IMR-90 (cell line): Measurements from ENCODE around the gene LIN7C. TPM values are rescaled to one million over a fixed set of nuclear protein-coding genes. Genes with fewer than 3 reads are reported as not detected.

ENCODE experiments used
- ATAC-seq: fragments of 200-7000 bp; cut with Tn5 transposase; 2 replicates; pipeline ENCODE4 v1.9.1; 2020; ENCODE audit warnings: low read depth, mild to moderate bottlenecking, moderate library complexity
- BruUV-seq: library from RNA; stranded (reverse); fragments of 400-500 nt; replicated peaks from 2 replicates; lab custom pipeline; 2021; lab: Mats Ljungman, UMichigan
- CTCF ChIA-PET: fragments of 300-600 bp; formaldehyde crosslinking; extraction: SDS; loops from one replicate; lab custom pipeline; 2021; ENCODE audit warnings: antibody characterized with exemption; lab: Yijun Ruan, JAX
- POLR2A ChIA-PET: fragments of 300-600 bp; sonication (Branson Sonifier 250); formaldehyde crosslinking; loops from one replicate; lab custom pipeline; 2022; ENCODE audit warnings: antibody characterized with exemption; ENCODE audit not compliant: unreplicated experiment; lab: Charles Lee
- DNase-seq: peaks from one replicate; pipeline ENCODE4 v3.0.0; 2013
- H2AFZ ChIP-seq: replicated peaks from 2 replicates; pipeline ENCODE3; 2013; ENCODE audit warnings: low read length, mild to moderate bottlenecking; ENCODE audit not compliant: poor library complexity
- H2AK5ac ChIP-seq: 2 replicates; pipeline ENCODE4 v1.6.1; 2013; ENCODE audit warnings: low read depth, low read length, inconsistent platforms
- H2AK9ac ChIP-seq: replicated peaks from 2 replicates; pipeline ENCODE3; 2013; ENCODE audit warnings: mild to moderate bottlenecking, low read depth, low read length, moderate library complexity; ENCODE audit not compliant: poor library complexity
- H2BK120ac ChIP-seq: 2 replicates; pipeline ENCODE4 v1.6.1; 2013; ENCODE audit warnings: low read depth, low read length, inconsistent platforms
- H2BK15ac ChIP-seq: 3 replicates; pipeline ENCODE4 v1.6.1; 2013; ENCODE audit warnings: low read depth, low read length, inconsistent platforms
- H2BK20ac ChIP-seq: 2 replicates; pipeline ENCODE4 v1.6.1; 2013; ENCODE audit warnings: low read depth, mild to moderate bottlenecking, inconsistent platforms, low read length, moderate library complexity
- H2BK5ac ChIP-seq: 2 replicates; pipeline ENCODE4 v1.6.1; 2013; ENCODE audit warnings: mild to moderate bottlenecking, low read depth, low read length, inconsistent platforms; ENCODE audit not compliant: poor library complexity, severe bottlenecking
- H3K14ac ChIP-seq: replicated peaks from 2 replicates; pipeline ENCODE4 v1.6.1; 2013; ENCODE audit warnings: low read depth, low read length, inconsistent platforms
- H3K18ac ChIP-seq: 2 replicates; pipeline ENCODE4 v1.6.1; 2013; ENCODE audit warnings: low read depth, low read length, control low read depth
- H3K23ac ChIP-seq: 2 replicates; pipeline ENCODE4 v1.6.1; 2013; ENCODE audit warnings: low read depth, low read length, inconsistent platforms
- H3K27ac ChIP-seq: 2 replicates; pipeline ENCODE4 v1.5.1; 2013; ENCODE audit warnings: mild to moderate bottlenecking, control low read depth, low read length; ENCODE audit not compliant: insufficient read depth
- H3K27me3 ChIP-seq: 2 replicates; pipeline ENCODE4 v1.6.1; 2013; ENCODE audit warnings: low read length; ENCODE audit not compliant: control insufficient read depth, insufficient read depth
- H3K36me3 ChIP-seq: 2 replicates; pipeline ENCODE4 v1.6.1; 2013; ENCODE audit warnings: low read length, mixed read lengths; ENCODE audit not compliant: control insufficient read depth, insufficient read depth
- H3K4ac ChIP-seq: 2 replicates; pipeline ENCODE4 v1.6.1; 2013; ENCODE audit warnings: low read depth, low read length, inconsistent platforms
- H3K4me1 ChIP-seq: 2 replicates; pipeline ENCODE4 v1.6.1; 2013; ENCODE audit warnings: low read length, mixed read lengths; ENCODE audit not compliant: control insufficient read depth, insufficient read depth
- H3K4me2 ChIP-seq: 2 replicates; pipeline ENCODE4 v1.6.1; 2013; ENCODE audit warnings: low read depth, mild to moderate bottlenecking, control low read depth, low read length, moderate library complexity
- H3K4me3 ChIP-seq: 2 replicates; pipeline ENCODE4 v1.5.1; 2013; ENCODE audit warnings: low read depth, mild to moderate bottlenecking, control low read depth, low read length, moderate library complexity; ENCODE audit not compliant: insufficient read depth
- H3K56ac ChIP-seq: 2 replicates; pipeline ENCODE4 v1.6.1; 2013; ENCODE audit warnings: low read length, inconsistent platforms; ENCODE audit not compliant: insufficient read depth; ENCODE audit errors: extremely low read depth
- H3K79me1 ChIP-seq, 2 experiments: 2 replicates each; pipeline ENCODE4 v1.6.1; 2013; ENCODE audit warnings: low read length in 2 of 2, inconsistent platforms in 1 of 2, low read depth in 1 of 2
- H3K9ac ChIP-seq: 2 replicates; pipeline ENCODE4 v1.6.1; 2013; ENCODE audit warnings: low read depth, low read length, control low read depth
- H3K9me1 ChIP-seq: 2 replicates; pipeline ENCODE4 v1.6.1; 2013; ENCODE audit warnings: low read length, inconsistent platforms; ENCODE audit not compliant: insufficient read depth
- H3K9me3 ChIP-seq: 2 replicates; pipeline ENCODE4 v1.6.1; 2013; ENCODE audit warnings: low read length; ENCODE audit not compliant: control insufficient read depth, insufficient read depth
- H4K20me1 ChIP-seq: 2 replicates; pipeline ENCODE4 v1.6.1; 2013; ENCODE audit warnings: low read length, inconsistent platforms; ENCODE audit not compliant: insufficient read depth
- H4K5ac ChIP-seq: 2 replicates; pipeline ENCODE4 v1.6.1; 2013; ENCODE audit warnings: mild to moderate bottlenecking, low read depth, low read length, control low read depth
- H4K8ac ChIP-seq, 2 experiments: 2 replicates each; pipeline ENCODE4 v1.6.1; 2013; ENCODE audit warnings: low read depth in 2 of 2, low read length in 2 of 2, control low read depth in 1 of 2, inconsistent platforms in 1 of 2
- H4K91ac ChIP-seq: 2 replicates; pipeline ENCODE4 v1.6.1; 2013; ENCODE audit warnings: low read depth, low read length, inconsistent platforms; ENCODE audit not compliant: insufficient read depth
- BHLHE40 ChIP-seq: fragments of 150-350 bp; IDR thresholded peaks from 2 replicates; pipeline ENCODE4 v1.6.1; 2016; ENCODE audit warnings: mild to moderate bottlenecking, low read depth, low read length
- CEBPB ChIP-seq: IDR thresholded peaks from 2 replicates; pipeline ENCODE4 v1.6.1; 2012; ENCODE audit warnings: low read depth, low read length, improper control_type of control experiment
- CHD1 ChIP-seq: IDR thresholded peaks from 2 replicates; pipeline ENCODE4 v1.6.1; 2012; ENCODE audit warnings: low read depth, low read length, improper control_type of control experiment
- FOS ChIP-seq: fragments of 150-350 bp; IDR thresholded peaks from 2 replicates; pipeline ENCODE4 v1.6.1; 2016; ENCODE audit warnings: low read depth, low read length
- MAZ ChIP-seq: IDR thresholded peaks from 2 replicates; pipeline ENCODE4 v1.6.1; 2012; ENCODE audit warnings: low read depth, mild to moderate bottlenecking, low read length, improper control_type of control experiment, moderate library complexity, borderline replicate concordance
- NFE2L2 ChIP-seq: fragments of 150-350 bp; IDR thresholded peaks from 2 replicates; pipeline ENCODE4 v1.6.1; 2016; ENCODE audit warnings: low read depth, mild to moderate bottlenecking, low read length
- RAD21 ChIP-seq: IDR thresholded peaks from 2 replicates; pipeline ENCODE4 v1.6.1; 2012; ENCODE audit warnings: low read length, improper control_type of control experiment
- RCOR1 ChIP-seq: IDR thresholded peaks from 2 replicates; pipeline ENCODE4 v1.6.1; 2012; ENCODE audit warnings: mild to moderate bottlenecking, low read length, improper control_type of control experiment; ENCODE audit not compliant: insufficient replicate concordance
- SMC3 ChIP-seq: fragments of 150-350 bp; IDR thresholded peaks from 2 replicates; pipeline ENCODE4 v1.6.1; 2016; ENCODE audit warnings: low read depth, mild to moderate bottlenecking, antibody characterized with exemption, low read length, moderate library complexity
- USF2 ChIP-seq: fragments of 150-350 bp; IDR thresholded peaks from 2 replicates; pipeline ENCODE4 v1.6.1; 2017; ENCODE audit warnings: mild to moderate bottlenecking, antibody characterized with exemption, low read length, low read depth
- WGBS, 2 experiments: methylation state at CpG; one replicate each; pipeline versions ENCODE4 v1.1.5 to v1.1.7; 2013; ENCODE audit warnings: missing lambda C conversion rate in 2 of 2; ENCODE audit not compliant: insufficient read length in 1 of 2; ENCODE audit errors: extremely low coverage in 2 of 2; 5-methylcytosine and 5-hydroxymethylcytosine counted together
- dilution Hi-C: fragments of 300-500 bp; cut with HindIII; formaldehyde crosslinking; loops from one replicate; pipeline ENCODE4 v1.14.3; 2018; ENCODE audit warnings: low sequenced_read_pairs; ENCODE audit not compliant: unreplicated experiment
- in situ Hi-C: fragments of 300-500 bp; cut with MboI; formaldehyde crosslinking; loops from 3 replicates; pipeline ENCODE4 v1.14.3; 2019; ENCODE audit warnings: low sequenced_read_pairs, inconsistent platforms, mixed read lengths
- intact Hi-C: fragments of 100-400 bp; cut with micrococcal nuclease; formaldehyde crosslinking; loops from 2 replicates; pipeline ENCODE4 v1.10.0; 2022
- polyA plus RNA-seq, 3 experiments: library from polyadenylated mRNA; depleted of rRNA; stranded (reverse); fragments of >200 nt; gene quantifications; 2 replicates each; pipeline ENCODE4 v1.2.3, GENCODE V29; 2012; ENCODE audit warnings: low replicate concordance in 1 of 3
- total RNA-seq: library from RNA; depleted of rRNA; stranded (reverse); fragments of >200 nt; gene quantifications from 2 replicates; pipeline ENCODE4 v1.2.3, GENCODE V29; 2012
- TF ChIP-seq, protein P1 (sequence below): fragments of 150-350 bp; IDR thresholded peaks from 2 replicates; pipeline ENCODE4 v1.6.1; 2016; ENCODE audit warnings: low read depth, mild to moderate bottlenecking, low read length, moderate library complexity, borderline replicate concordance

Gene LIN7C
- total and polyA plus RNA-seq, 2 of the 4 experiments (the other 2 are of a cell fraction): 12.2 to 25.5 TPM

DNA sequence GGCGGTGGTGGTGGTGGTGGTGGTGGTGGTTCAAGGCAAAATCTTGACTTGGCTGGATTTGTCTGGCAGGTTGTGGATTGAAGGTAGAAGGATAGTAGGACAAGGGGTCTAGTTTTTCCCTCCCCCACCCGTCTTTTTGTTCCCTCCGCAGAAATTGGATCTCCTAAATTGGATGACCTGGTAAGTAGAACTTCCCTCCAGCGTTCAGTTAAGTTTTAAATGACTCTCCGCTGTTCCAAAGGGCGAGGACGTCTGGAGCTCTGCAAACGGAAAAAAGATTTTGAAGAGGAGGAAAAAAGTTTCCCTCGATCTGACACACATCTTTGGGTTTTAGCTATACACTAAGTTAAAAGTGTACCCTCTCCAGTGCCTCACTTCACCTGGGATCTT is 33.6 kb downstream of the LIN7C start:
- Histone ChIP-seq H3K9me1 (no peaks in the 10 kb centered on the region), H3K27me3 (no peaks in the 10 kb centered on the region), H4K20me1 (no peaks in the 10 kb centered on the region), H3K4me2 (peak overlapping the region; percentile 69), H2BK120ac (no peak overlapping the region), H4K8ac (no peak overlapping the region), H3K23ac (no peak overlapping the region), H2BK5ac (no peak overlapping the region), H3K27ac (no peak overlapping the region), H4K5ac (no peak overlapping the region), H3K36me3 (no peaks in the 10 kb centered on the region), H2AFZ (no peak overlapping the region), H3K14ac (no peak overlapping the region), H3K9me3 (no peaks in the 10 kb centered on the region), H3K4me3 (peak overlapping the region; percentile 22; the same call in 1 of the 2 replicates), H3K79me1 (peaks cover 18 to 20% of the 10 kb centered on the region in 2 experiments; a peak in 3 of 4 replicates), H3K56ac (no peak overlapping the region), H4K91ac (no peak overlapping the region), H3K9ac (no peak overlapping the region), H3K4ac (no peak overlapping the region), H2AK9ac (no peak overlapping the region), H3K18ac (no peak overlapping the region), H2BK20ac (no peak overlapping the region), H2AK5ac (no peak overlapping the region), H2BK15ac (no peak overlapping the region), H3K4me1 (peaks cover 7% of the 10 kb centered on the region)
- intact Hi-C loops: loop anchor here (5.0 kb wide), 3 partner anchors 76 to 176 kb away; partner anchors contain the start of gene CCDC34
- DNase-seq: no peak
- in situ Hi-C loops: no loop called here
- ChIA-PET POLR2A (interaction anchor here (0.5 kb wide), 1 partner anchor 499 kb away, joined by 3 read pairs; no protein-coding TSS in a partner anchor), CTCF (interaction anchor here (1.0 kb wide), 2 partner anchors 13 to 24 kb away, joined by 3 to 4 read pairs; no protein-coding TSS in a partner anchor)
- dilution Hi-C loops: no loop called here
- no CpG with 5 or more reads among the region's 9 CpGs for WGBS, 2 experiments
- no peak for ATAC-seq
- BruUV-seq: no TSS peak
- no peak for TF ChIP-seq NFE2L2
- no peak for TF ChIP-seq SMC3
- TF ChIP-seq CHD1: no peak
- no peak for TF ChIP-seq BHLHE40
- no peak for TF ChIP-seq MAZ
- TF ChIP-seq RCOR1: no peak
- TF ChIP-seq USF2: no peak
- no peak for TF ChIP-seq FOS
- no peak for TF ChIP-seq CEBPB
- no peak for TF ChIP-seq RAD21
- TF ChIP-seq, protein P1, sequence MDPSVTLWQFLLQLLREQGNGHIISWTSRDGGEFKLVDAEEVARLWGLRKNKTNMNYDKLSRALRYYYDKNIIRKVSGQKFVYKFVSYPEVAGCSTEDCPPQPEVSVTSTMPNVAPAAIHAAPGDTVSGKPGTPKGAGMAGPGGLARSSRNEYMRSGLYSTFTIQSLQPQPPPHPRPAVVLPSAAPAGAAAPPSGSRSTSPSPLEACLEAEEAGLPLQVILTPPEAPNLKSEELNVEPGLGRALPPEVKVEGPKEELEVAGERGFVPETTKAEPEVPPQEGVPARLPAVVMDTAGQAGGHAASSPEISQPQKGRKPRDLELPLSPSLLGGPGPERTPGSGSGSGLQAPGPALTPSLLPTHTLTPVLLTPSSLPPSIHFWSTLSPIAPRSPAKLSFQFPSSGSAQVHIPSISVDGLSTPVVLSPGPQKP: no peak
